Measurements from ENCODE around the gene TEX19. TPM values are rescaled to one million over a fixed set of nuclear protein-coding genes. Genes with fewer than 3 reads are reported as not detected.

The TEX19 gene
- total RNA-seq, 1 donor from 2014 or later = not detected

DNA sequence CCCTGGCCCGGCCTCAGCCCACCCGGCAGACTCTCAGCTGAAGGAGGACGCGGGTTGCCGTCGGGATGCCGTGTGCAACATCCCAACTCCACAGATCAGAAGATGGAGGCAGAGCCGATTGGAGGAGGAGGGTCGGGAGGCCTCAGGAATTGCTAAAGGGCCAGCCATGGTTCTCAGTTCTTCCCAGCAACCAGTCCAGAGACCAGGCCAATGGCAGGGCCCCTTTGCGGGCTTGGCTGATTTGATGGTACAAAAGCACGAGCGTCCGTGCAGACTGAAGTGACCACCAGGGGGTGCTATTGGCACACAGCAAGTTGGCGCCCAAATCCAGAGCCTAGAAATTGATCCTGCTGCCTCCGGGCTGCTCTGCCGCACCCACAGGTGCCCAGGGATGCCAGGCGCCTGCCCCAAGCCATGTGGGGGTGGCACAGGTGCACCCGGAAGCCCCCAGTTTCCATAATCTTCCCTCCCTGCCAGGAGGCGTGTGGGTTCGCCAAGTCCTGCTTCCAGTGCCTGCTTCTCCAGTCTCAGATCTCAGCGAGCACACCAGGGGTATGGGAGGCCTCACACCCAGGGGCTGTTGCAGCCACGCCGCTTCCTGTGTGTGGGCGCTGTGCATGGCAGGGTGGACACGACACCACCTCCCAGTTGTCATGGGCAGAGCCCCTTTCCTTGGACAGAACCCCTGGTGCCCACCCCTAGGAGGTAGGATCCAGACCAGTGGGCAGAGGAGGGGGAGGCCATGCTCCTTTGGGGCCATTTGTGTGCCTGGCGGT, 7.1 kb upstream of the TEX19 start:
- TF ChIP-seq, protein P1, sequence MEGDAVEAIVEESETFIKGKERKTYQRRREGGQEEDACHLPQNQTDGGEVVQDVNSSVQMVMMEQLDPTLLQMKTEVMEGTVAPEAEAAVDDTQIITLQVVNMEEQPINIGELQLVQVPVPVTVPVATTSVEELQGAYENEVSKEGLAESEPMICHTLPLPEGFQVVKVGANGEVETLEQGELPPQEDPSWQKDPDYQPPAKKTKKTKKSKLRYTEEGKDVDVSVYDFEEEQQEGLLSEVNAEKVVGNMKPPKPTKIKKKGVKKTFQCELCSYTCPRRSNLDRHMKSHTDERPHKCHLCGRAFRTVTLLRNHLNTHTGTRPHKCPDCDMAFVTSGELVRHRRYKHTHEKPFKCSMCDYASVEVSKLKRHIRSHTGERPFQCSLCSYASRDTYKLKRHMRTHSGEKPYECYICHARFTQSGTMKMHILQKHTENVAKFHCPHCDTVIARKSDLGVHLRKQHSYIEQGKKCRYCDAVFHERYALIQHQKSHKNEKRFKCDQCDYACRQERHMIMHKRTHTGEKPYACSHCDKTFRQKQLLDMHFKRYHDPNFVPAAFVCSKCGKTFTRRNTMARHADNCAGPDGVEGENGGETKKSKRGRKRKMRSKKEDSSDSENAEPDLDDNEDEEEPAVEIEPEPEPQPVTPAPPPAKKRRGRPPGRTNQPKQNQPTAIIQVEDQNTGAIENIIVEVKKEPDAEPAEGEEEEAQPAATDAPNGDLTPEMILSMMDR (IDR thresholded peaks at IDR 0.05; ENCODE audit: insufficient read depth, low read length, severe bottlenecking) = peak; percentile 97
- FAIRE-seq (no peak), DNase-seq (ENCODE audit: low read depth) (peak; percentile 71)
- H3K36me3 ChIP-seq (ENCODE audit: control insufficient read depth, insufficient read depth, low read length) = no peaks in the 10 kb centered on the region
- peaks cover 7% of the 10 kb centered on the region for H3K27me3 ChIP-seq (ENCODE audit: control insufficient read depth, insufficient read depth, low read length)
- no peak overlapping the region for H3K4me3 ChIP-seq (ENCODE audit: low read depth, low read length)

DNA sequence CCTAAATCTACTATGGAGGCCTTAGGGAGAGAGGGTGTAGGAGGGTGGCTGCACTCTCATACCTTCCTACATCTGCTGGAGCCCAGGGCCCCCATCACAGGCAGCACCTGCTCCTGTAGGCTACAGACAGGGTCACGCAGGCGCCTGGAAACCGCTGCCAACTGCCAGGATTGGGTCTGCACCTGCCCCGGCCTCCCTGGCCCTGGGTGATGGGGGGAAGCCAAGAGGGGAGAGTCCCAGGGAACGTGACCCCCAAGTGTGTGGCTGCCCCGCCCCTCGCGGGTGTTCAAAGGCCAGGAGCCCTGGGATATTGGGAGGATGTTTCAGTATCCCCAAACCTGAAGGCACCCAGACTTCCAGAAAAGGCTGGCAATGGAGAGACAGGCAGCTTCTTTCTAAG, 5.6 kb upstream of the TEX19 start:
- TF ChIP-seq, protein P1 (IDR thresholded peaks at IDR 0.05; ENCODE audit: insufficient read depth, low read length, severe bottlenecking) = no peak
- Histone ChIP-seq H3K4me3 (ENCODE audit: low read depth, low read length) (no peak overlapping the region), H3K36me3 (ENCODE audit: control insufficient read depth, insufficient read depth, low read length) (no peaks in the 10 kb centered on the region), H3K27me3 (ENCODE audit: control insufficient read depth, insufficient read depth, low read length) (peaks cover 9% of the 10 kb centered on the region)
- FAIRE-seq (no peak), DNase-seq (ENCODE audit: low read depth) (no peak)

DNA sequence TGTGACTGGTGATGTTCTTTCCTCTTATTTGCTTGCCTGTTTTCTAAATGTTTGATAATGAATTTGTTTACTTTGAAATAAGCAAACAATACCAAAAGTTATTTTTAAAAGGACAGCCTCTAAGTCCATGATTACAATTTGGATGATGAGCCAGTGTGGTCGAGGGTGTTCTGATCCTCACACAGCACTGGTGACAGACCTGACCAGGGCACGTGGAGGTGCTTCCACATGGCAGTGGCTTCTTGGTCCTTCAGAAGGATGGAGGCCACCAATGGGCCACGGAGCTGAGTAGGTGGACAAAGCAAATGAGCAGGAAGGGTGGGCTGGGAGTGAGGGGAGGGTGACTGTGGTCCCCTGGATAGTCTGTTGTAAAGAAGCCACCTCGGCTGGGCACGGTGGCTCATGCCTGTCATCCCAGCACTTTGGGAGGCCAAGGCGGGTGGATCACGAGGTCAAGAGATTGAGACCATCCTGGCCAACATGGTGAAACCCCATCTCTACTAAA, 4.2 kb upstream of the TEX19 start:
- Histone ChIP-seq H3K36me3 (ENCODE audit: control insufficient read depth, insufficient read depth, low read length) (no peaks in the 10 kb centered on the region), H3K4me3 (ENCODE audit: low read depth, low read length) (no peak overlapping the region), H3K27me3 (ENCODE audit: control insufficient read depth, insufficient read depth, low read length) (peaks cover 9% of the 10 kb centered on the region)
- DNase-seq (ENCODE audit: low read depth) (no peak), FAIRE-seq (no peak)
- TF ChIP-seq, protein P1 (IDR thresholded peaks at IDR 0.05; ENCODE audit: insufficient read depth, low read length, severe bottlenecking) = no peak

DNA sequence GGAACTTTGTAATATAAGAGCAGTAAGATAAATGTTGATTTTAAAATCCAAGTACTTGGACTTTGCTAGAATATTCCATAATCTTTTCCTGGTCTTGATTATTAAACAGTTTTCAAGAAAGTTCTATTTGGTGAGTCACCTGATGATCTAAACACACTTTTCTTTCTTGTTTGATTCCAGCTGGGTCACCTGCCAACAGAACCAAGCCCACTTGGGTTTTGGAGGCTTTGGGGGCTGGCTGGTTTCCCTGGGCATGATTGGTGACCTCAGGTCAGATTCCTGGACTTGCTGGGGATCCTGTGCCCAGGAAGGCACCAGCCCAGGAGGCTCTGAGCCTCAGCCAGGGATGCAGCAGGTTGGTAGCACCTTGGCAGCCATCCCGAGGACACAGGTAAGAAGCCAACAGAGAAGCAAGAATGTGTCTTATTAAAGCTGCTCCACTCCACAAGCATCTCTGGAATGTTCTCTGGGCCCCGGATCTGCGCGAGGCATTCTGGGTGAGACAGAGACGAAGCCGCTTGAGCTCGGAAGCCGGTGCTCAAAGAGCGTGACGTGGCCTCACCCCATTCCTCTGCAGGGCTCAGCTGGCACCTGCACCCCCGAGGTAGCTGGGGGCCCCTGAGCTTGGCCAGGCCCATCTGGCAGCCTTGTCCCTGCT, 3.1 kb upstream of the TEX19 start:
- FAIRE-seq (no peak), DNase-seq (ENCODE audit: low read depth) (peak; percentile 65)
- Histone ChIP-seq H3K36me3 (ENCODE audit: control insufficient read depth, insufficient read depth, low read length) (no peaks in the 10 kb centered on the region), H3K27me3 (ENCODE audit: control insufficient read depth, insufficient read depth, low read length) (peaks cover 9% of the 10 kb centered on the region), H3K4me3 (ENCODE audit: low read depth, low read length) (no peak overlapping the region)
- TF ChIP-seq, protein P1 (IDR thresholded peaks at IDR 0.05; ENCODE audit: insufficient read depth, low read length, severe bottlenecking) = no peak

DNA sequence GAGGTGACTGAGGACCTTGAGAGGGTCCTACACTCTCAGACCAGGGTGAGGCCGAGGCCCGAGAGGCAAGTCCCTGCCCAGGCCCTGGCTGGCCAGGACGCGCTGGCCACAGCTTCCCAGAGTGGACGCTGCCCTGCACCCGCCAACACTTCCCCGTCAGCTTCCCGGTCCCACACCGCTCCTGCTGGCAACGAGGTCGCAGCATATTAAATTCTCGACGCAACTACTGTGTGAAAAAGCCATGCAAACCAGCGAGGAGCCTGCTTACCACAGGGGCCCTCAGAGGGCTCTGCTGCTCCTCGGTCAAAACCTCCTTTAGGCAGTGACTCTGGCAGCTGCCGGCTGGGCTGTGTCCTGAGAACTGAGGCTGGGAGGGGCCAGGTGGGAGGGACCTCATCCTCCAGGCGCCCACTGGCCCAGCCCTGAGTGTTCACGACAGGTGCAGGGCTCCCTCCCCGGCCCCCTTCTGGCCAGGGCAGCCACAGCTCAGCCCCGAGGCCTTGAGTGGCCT, 2.1 kb upstream of the TEX19 start:
- no peaks in the 10 kb centered on the region for H3K36me3 ChIP-seq (ENCODE audit: control insufficient read depth, insufficient read depth, low read length)
- no peak overlapping the region for H3K4me3 ChIP-seq (ENCODE audit: low read depth, low read length)
- no peak for FAIRE-seq
- no peak for DNase-seq (ENCODE audit: low read depth)
- TF ChIP-seq, protein P1 (IDR thresholded peaks at IDR 0.05; ENCODE audit: insufficient read depth, low read length, severe bottlenecking) = no peak
- H3K27me3 ChIP-seq (ENCODE audit: control insufficient read depth, insufficient read depth, low read length) = peaks cover 12% of the 10 kb centered on the region

Data from bronchial epithelial cell (primary cell).